Type B pancreatic cell (in vitro differentiated cells): ENCODE measurements around the gene NPTX1. TPM values are rescaled to one million over a fixed set of nuclear protein-coding genes. Genes with fewer than 3 reads are reported as not detected.

ENCODE experiments used
- DNase-seq: peaks from one replicate; pipeline ENCODE4 v3.0.0; 2021; ENCODE audit warnings: mixed read lengths; ENCODE audit not compliant: unreplicated experiment; ENCODE audit errors: extremely low spot score
- H3K27ac Mint-ChIP-seq: 2 replicates; pipeline ENCODE4 v1.8.0; 2021; ENCODE audit warnings: mild to moderate bottlenecking, mixed read lengths
- H3K27me3 Mint-ChIP-seq: 2 replicates; pipeline ENCODE4 v1.8.0; 2021; ENCODE audit warnings: mixed read lengths
- H3K36me3 Mint-ChIP-seq: 2 replicates; pipeline ENCODE4 v1.8.0; 2021; ENCODE audit warnings: mixed read lengths
- H3K4me1 Mint-ChIP-seq: one replicate; pipeline ENCODE4 v1.8.0; 2021; ENCODE audit warnings: mixed read lengths; ENCODE audit not compliant: unreplicated experiment
- H3K4me3 Mint-ChIP-seq: 2 replicates; pipeline ENCODE4 v1.8.0; 2021; ENCODE audit warnings: mild to moderate bottlenecking, mixed read lengths
- H3K9me3 Mint-ChIP-seq: 2 replicates; pipeline ENCODE4 v1.8.0; 2021; ENCODE audit warnings: mixed read lengths
- CTCF ChIP-seq: fragments of 200-600 bp; sonication (generic); conservative IDR thresholded peaks from 2 replicates; pipeline ENCODE4 v1.5.0; 2021; ENCODE audit warnings: antibody characterized with exemption, mild to moderate bottlenecking
- total RNA-seq: library from RNA; stranded (reverse); gene quantifications from 2 replicates; pipeline ENCODE4 v1.2.1, GENCODE V29; 2021; ENCODE audit warnings: low replicate concordance

The NPTX1 gene
- total RNA-seq, 1 donor from 2014 or later, result 4.7 TPM

- Mint-ChIP-seq H3K27ac (no peak overlapping the region), H3K4me1 (no peaks in the 10 kb centered on the region), H3K9me3 (no peaks in the 10 kb centered on the region), H3K4me3 (no peak overlapping the region), H3K36me3 (no peaks in the 10 kb centered on the region), H3K27me3 (peaks cover 17% of the 10 kb centered on the region)
- TF ChIP-seq CTCF, result no peak
- DNase-seq, result no peak
These were observed 32.3 kb downstream of the NPTX1 start for GRCh38 chr17:80443916-80444643.

- Mint-ChIP-seq H3K27ac (no peak overlapping the region), H3K9me3 (no peaks in the 10 kb centered on the region), H3K4me1 (no peaks in the 10 kb centered on the region), H3K36me3 (no peaks in the 10 kb centered on the region), H3K4me3 (no peak overlapping the region), H3K27me3 (peaks cover 17% of the 10 kb centered on the region)
- DNase-seq, result no peak
- no peak for TF ChIP-seq CTCF
These were observed 32.9 kb downstream of the NPTX1 start for GRCh38 chr17:80443498-80443897.

- Mint-ChIP-seq H3K27ac (no peak overlapping the region), H3K4me3 (no peak overlapping the region), H3K36me3 (no peaks in the 10 kb centered on the region), H3K27me3 (peaks cover 17% of the 10 kb centered on the region), H3K9me3 (no peaks in the 10 kb centered on the region), H3K4me1 (no peaks in the 10 kb centered on the region)
- TF ChIP-seq CTCF, result no peak
- no peak for DNase-seq
These were observed 33.6 kb downstream of the NPTX1 start for GRCh38 chr17:80442764-80443163.

DNA sequence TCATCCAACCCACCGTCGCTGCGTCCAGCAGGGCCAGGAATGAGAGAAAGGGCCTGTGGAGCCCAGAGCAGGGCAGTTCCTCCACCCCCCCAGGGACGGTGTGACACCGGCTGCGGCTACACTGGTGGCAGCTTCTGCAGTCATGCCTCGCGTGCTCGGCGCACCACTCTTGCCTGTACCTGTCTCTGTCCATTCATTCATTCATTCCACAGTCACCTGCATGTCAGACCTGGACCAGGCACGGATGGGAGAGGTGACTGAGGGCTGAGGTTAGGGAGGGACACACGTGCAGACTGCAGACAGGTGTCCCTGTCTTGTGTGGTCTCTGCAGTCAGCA lies 34.1 kb downstream of the NPTX1 start:
- Mint-ChIP-seq H3K27me3 (peaks cover 17% of the 10 kb centered on the region), H3K27ac (no peak overlapping the region), H3K36me3 (no peaks in the 10 kb centered on the region)

GRCh38 chr17:80441598-80442322 lies 34.6 kb downstream of the NPTX1 start:
- H3K9me3 Mint-ChIP-seq, result no peaks in the 10 kb centered on the region
- peaks cover 17% of the 10 kb centered on the region for H3K27me3 Mint-ChIP-seq
- no peaks in the 10 kb centered on the region for H3K36me3 Mint-ChIP-seq
- no peak for DNase-seq
- no peaks in the 10 kb centered on the region for H3K4me1 Mint-ChIP-seq
- TF ChIP-seq CTCF, result no peak
- no peak overlapping the region for H3K27ac Mint-ChIP-seq
- H3K4me3 Mint-ChIP-seq, result no peak overlapping the region

More for the DNA sequence above, 34.1 kb downstream of the NPTX1 start:
- H3K4me3 Mint-ChIP-seq, result no peak overlapping the region
- H3K4me1 Mint-ChIP-seq, result no peaks in the 10 kb centered on the region
- no peak for TF ChIP-seq CTCF
- no peaks in the 10 kb centered on the region for H3K9me3 Mint-ChIP-seq
- no peak for DNase-seq
